Ishikawa (cell line): ENCODE data around the gene ADAMTSL1.

ENCODE experiments used
- CEBPB ChIP-seq: IDR thresholded peaks from 2 replicates; pipeline ENCODE4 v1.6.1; 2012
- CREB1 ChIP-seq: IDR thresholded peaks from 2 replicates; pipeline ENCODE4 v1.6.1; 2012; ENCODE audit warnings: low read depth
- EGR1 ChIP-seq: IDR thresholded peaks from 2 replicates; pipeline ENCODE4 v1.6.1; 2012
- EP300 ChIP-seq: IDR thresholded peaks from 2 replicates; pipeline ENCODE4 v1.6.1; 2012; ENCODE audit warnings: borderline replicate concordance
- FOXM1 ChIP-seq: IDR thresholded peaks from 2 replicates; pipeline ENCODE4 v1.6.1; 2012; ENCODE audit warnings: low read depth, borderline replicate concordance
- MAX ChIP-seq: IDR thresholded peaks from 2 replicates; pipeline ENCODE4 v1.6.1; 2012
- NFIC ChIP-seq: IDR thresholded peaks from 2 replicates; pipeline ENCODE4 v1.6.1; 2012
- RAD21 ChIP-seq: IDR thresholded peaks from 2 replicates; pipeline ENCODE4 v1.6.1; 2012; ENCODE audit warnings: low read depth
- REST ChIP-seq: IDR thresholded peaks from 2 replicates; pipeline ENCODE4 v1.6.1; 2012; ENCODE audit warnings: low read depth, mild to moderate bottlenecking
- TAF1 ChIP-seq: IDR thresholded peaks from 2 replicates; pipeline ENCODE4 v1.6.1; 2012; ENCODE audit warnings: low read depth, mild to moderate bottlenecking
- TCF12 ChIP-seq: IDR thresholded peaks from 2 replicates; pipeline ENCODE4 v1.6.1; 2012; ENCODE audit warnings: low read depth
- TEAD4 ChIP-seq: IDR thresholded peaks from 2 replicates; pipeline ENCODE4 v1.6.1; 2012
- USF1 ChIP-seq: IDR thresholded peaks from 2 replicates; pipeline ENCODE4 v1.6.1; 2012
- YY1 ChIP-seq: IDR thresholded peaks from 2 replicates; pipeline ENCODE4 v1.6.1; 2012; ENCODE audit warnings: low read depth
- ZBTB7A ChIP-seq: IDR thresholded peaks from 2 replicates; pipeline ENCODE4 v1.6.1; 2012; ENCODE audit warnings: low read depth

The ADAMTSL1 gene

GRCh38 chr9:18849890-18850677 is 376.1 kb downstream of the ADAMTSL1 start:
- no peak for TF ChIP-seq TAF1
- TF ChIP-seq CEBPB = no peak

GRCh38 chr9:18851069-18851795 is 377.3 kb downstream of the ADAMTSL1 start:
- no peak for TF ChIP-seq NFIC
- no peak for TF ChIP-seq CEBPB
- TF ChIP-seq EGR1 = no peak
- no peak for TF ChIP-seq TCF12
- TF ChIP-seq USF1 = no peak
- no peak for TF ChIP-seq TEAD4
- no peak for TF ChIP-seq RAD21
- TF ChIP-seq MAX = no peak
- TF ChIP-seq CREB1 = no peak
- no peak for TF ChIP-seq REST
- TF ChIP-seq FOXM1 = no peak
- TF ChIP-seq ZBTB7A = no peak
- TF ChIP-seq YY1 = no peak
- no peak for TF ChIP-seq TAF1
- TF ChIP-seq EP300 = no peak

GRCh38 chr9:18855656-18856055 is 381.7 kb downstream of the ADAMTSL1 start:
- TF ChIP-seq MAX = no peak

GRCh38 chr9:18857334-18857733 is 383.4 kb downstream of the ADAMTSL1 start:
- no peak for TF ChIP-seq RAD21
- TF ChIP-seq REST = no peak
- TF ChIP-seq FOXM1 = no peak
- TF ChIP-seq CEBPB = no peak
- TF ChIP-seq TCF12 = no peak
- TF ChIP-seq ZBTB7A = no peak
- TF ChIP-seq MAX = no peak
- no peak for TF ChIP-seq TEAD4
- no peak for TF ChIP-seq USF1
- no peak for TF ChIP-seq EP300
- TF ChIP-seq YY1 = no peak
- no peak for TF ChIP-seq TAF1
- TF ChIP-seq CREB1 = no peak
- TF ChIP-seq NFIC = no peak

GRCh38 chr9:18857769-18858168 is 383.8 kb downstream of the ADAMTSL1 start:
- TF ChIP-seq CREB1 (no peak), RAD21 (no peak), YY1 (no peak), FOXM1 (no peak), MAX (no peak), USF1 (no peak), CEBPB (no peak), TEAD4 (no peak)
